Fibroblast of lung (primary cell): ENCODE measurements around the gene MGST2. TPM values are rescaled to one million over a fixed set of nuclear protein-coding genes. Genes with fewer than 3 reads are reported as not detected.

ENCODE experiments used
- DNase-seq, 2 donors: peaks; one replicate each; pipeline versions ENCODE4 v3.0.0 to v3.0.0-alpha.2; 2010; ENCODE audit warnings: low read depth in 2 of 2
- H2AFZ ChIP-seq: 2 replicates; pipeline ENCODE4 v1.5.1; 2012; ENCODE audit warnings: low read length, control low read depth, inconsistent platforms
- H3K27ac ChIP-seq: 2 replicates; pipeline ENCODE4 v1.5.1; 2011; ENCODE audit warnings: low read length, control low read depth; ENCODE audit not compliant: insufficient read depth
- H3K27me3 ChIP-seq: 2 replicates; pipeline ENCODE4 v1.5.1; 2011; ENCODE audit warnings: mild to moderate bottlenecking, low read length; ENCODE audit not compliant: control insufficient read depth, insufficient read depth
- H3K36me3 ChIP-seq: 2 replicates; pipeline ENCODE4 v1.5.1; 2011; ENCODE audit warnings: low read length; ENCODE audit not compliant: control insufficient read depth, insufficient read depth
- H3K4me1 ChIP-seq: 2 replicates; pipeline ENCODE4 v1.5.1; 2011; ENCODE audit warnings: low read length; ENCODE audit not compliant: control insufficient read depth, insufficient read depth; ENCODE audit errors: extremely low read depth
- H3K4me2 ChIP-seq: 2 replicates; pipeline ENCODE4 v1.5.1; 2011; ENCODE audit warnings: low read length, control low read depth; ENCODE audit not compliant: insufficient read depth; ENCODE audit errors: extremely low read depth
- H3K4me3 ChIP-seq, 4 experiments: fragments of 200-600 bp in 1 of 4; sonication (generic) in 1 of 4; replicated peaks in 1 of 4; 2 replicates each; pipeline ENCODE4 v1.5.1; 2011 to 2016; ENCODE audit warnings: low read length in 4 of 4, low read depth in 3 of 4, mild to moderate bottlenecking in 3 of 4, control low read depth in 2 of 4, inconsistent platforms in 1 of 4, mixed read lengths in 1 of 4; ENCODE audit not compliant: insufficient read depth in 1 of 4; ENCODE audit errors: control extremely low read depth in 1 of 4
- H3K79me2 ChIP-seq: 2 replicates; pipeline ENCODE4 v1.5.1; 2012; ENCODE audit warnings: mild to moderate bottlenecking, low read length, inconsistent platforms; ENCODE audit not compliant: control insufficient read depth, insufficient read depth
- H3K9ac ChIP-seq: 2 replicates; pipeline ENCODE4 v1.5.1; 2011; ENCODE audit warnings: mild to moderate bottlenecking, low read length, control low read depth; ENCODE audit not compliant: insufficient read depth
- H3K9me3 ChIP-seq: 2 replicates; pipeline ENCODE4 v1.5.1; 2012; ENCODE audit warnings: low read depth, low read length; ENCODE audit not compliant: control insufficient read depth, insufficient read depth
- H4K20me1 ChIP-seq: 2 replicates; pipeline ENCODE4 v1.5.1; 2011; ENCODE audit warnings: low read length; ENCODE audit not compliant: control insufficient read depth, insufficient read depth; ENCODE audit errors: extremely low read depth
- CTCF ChIP-seq, 2 donors: IDR thresholded peaks in 1 of 2; conservative IDR thresholded peaks in 1 of 2; 1 replicate in 1 of 2; 2 replicates in 1 of 2; pipeline ENCODE4 v1.5.1; 2011 to 2012; ENCODE audit warnings: low read length in 2 of 2, control low read depth in 1 of 2, inconsistent platforms in 1 of 2, low read depth in 1 of 2, mild to moderate bottlenecking in 1 of 2
- EZH2 ChIP-seq: IDR thresholded peaks from 2 replicates; pipeline ENCODE4 v1.5.1; 2012; ENCODE audit warnings: low read length, control low read depth, mild to moderate bottlenecking; ENCODE audit errors: missing control alignments
- polyA plus RNA-seq, 2 donors: library from polyadenylated mRNA; depleted of rRNA in 1 of 2; stranded (reverse) in 1 of 2; unstranded in 1 of 2; fragments of >200 nt; gene quantifications; 2 replicates each; pipeline ENCODE4 v1.2.1, GENCODE V29; 2011 to 2012; ENCODE audit warnings: missing spikeins in 1 of 2
- total RNA-seq: library from RNA; depleted of rRNA; stranded (reverse); fragments of >200 nt; gene quantifications from 2 replicates; pipeline ENCODE4 v1.2.1, GENCODE V29; 2014

The MGST2 gene
- total and polyA plus RNA-seq, 2 donors (not counting 1 experiment from before 2014, with no cell fraction given) = 5.3 to 20.1 TPM

- no peaks in the 10 kb centered on the region for H3K9me3 ChIP-seq
- no peak overlapping the region for H3K27ac ChIP-seq
- no peaks in the 10 kb centered on the region for H3K79me2 ChIP-seq
- H3K4me2 ChIP-seq = no peak overlapping the region
- H3K36me3 ChIP-seq = no peaks in the 10 kb centered on the region
- peaks cover 10% of the 10 kb centered on the region for H3K4me1 ChIP-seq
- H3K9ac ChIP-seq = no peak overlapping the region
- H2AFZ ChIP-seq = no peak overlapping the region
- no peak for TF ChIP-seq CTCF (conservative IDR thresholded peaks at IDR 0.05 in 1 of 2, IDR thresholded peaks at IDR 0.05 in 1 of 2; ENCODE audit: low read depth in 1 of 2, low read length in 2 of 2)
- no peak for TF ChIP-seq EZH2
- peak in 1 of 2 donors; percentile 3 for DNase-seq
- H3K4me3 ChIP-seq = no peak overlapping the region
- no peaks in the 10 kb centered on the region for H3K27me3 ChIP-seq
- H4K20me1 ChIP-seq = no peaks in the 10 kb centered on the region
Observed at GRCh38 chr4:139736661-139737060, 71.0 kb downstream of the MGST2 start.

GRCh38 chr4:139738846-139739613, 73.4 kb downstream of the MGST2 start:
- H3K36me3 ChIP-seq = no peaks in the 10 kb centered on the region
- H3K79me2 ChIP-seq = no peaks in the 10 kb centered on the region
- H3K4me3 ChIP-seq = no peak overlapping the region
- H3K9me3 ChIP-seq = no peaks in the 10 kb centered on the region
- no peak overlapping the region for H2AFZ ChIP-seq
- H3K4me2 ChIP-seq = no peak overlapping the region
- H3K27me3 ChIP-seq = no peaks in the 10 kb centered on the region
- no peak for DNase-seq
- H3K9ac ChIP-seq = no peak overlapping the region
- H3K27ac ChIP-seq = no peak overlapping the region
- H3K4me1 ChIP-seq = peaks cover 7% of the 10 kb centered on the region
- H4K20me1 ChIP-seq = no peaks in the 10 kb centered on the region
- TF ChIP-seq EZH2 = no peak

GRCh38 chr4:139740121-139740520, 74.5 kb downstream of the MGST2 start:
- no peak overlapping the region for H2AFZ ChIP-seq
- no peaks in the 10 kb centered on the region for H3K27me3 ChIP-seq
- peak overlapping the region; percentile 55 for H3K4me2 ChIP-seq
- H3K9me3 ChIP-seq = no peaks in the 10 kb centered on the region
- H4K20me1 ChIP-seq = no peaks in the 10 kb centered on the region
- no peaks in the 10 kb centered on the region for H3K79me2 ChIP-seq
- TF ChIP-seq EZH2 (no peak), CTCF (conservative IDR thresholded peaks at IDR 0.05 in 1 of 2, IDR thresholded peaks at IDR 0.05 in 1 of 2; ENCODE audit: low read depth in 1 of 2, low read length in 2 of 2) (no peak)
- no peak overlapping the region for H3K4me3 ChIP-seq
- no peak overlapping the region for H3K27ac ChIP-seq
- peaks cover 7% of the 10 kb centered on the region for H3K4me1 ChIP-seq
- peak in 1 of 2 donors; percentile 60 for DNase-seq
- no peak overlapping the region for H3K9ac ChIP-seq
- no peaks in the 10 kb centered on the region for H3K36me3 ChIP-seq
